Measurements from ENCODE around the gene FAM131A.

The FAM131A gene

GRCh38 chr3:184358124-184358767, 20.8 kb downstream of the FAM131A start:
- no peak for DNase-seq (ENCODE audit: low read depth)

GRCh38 chr3:184358921-184359350, 21.5 kb downstream of the FAM131A start:
- no peak for DNase-seq (ENCODE audit: low read depth)

GRCh38 chr3:184359610-184360009, 22.2 kb downstream of the FAM131A start:
- no peak for DNase-seq (ENCODE audit: low read depth)

- no peak for DNase-seq (ENCODE audit: low read depth)
Observed at GRCh38 chr3:184360070-184360928, 22.9 kb downstream of the FAM131A start.

- no peak for DNase-seq (ENCODE audit: low read depth)
Observed at GRCh38 chr3:184360929-184361531, 23.6 kb downstream of the FAM131A start.

GRCh38 chr3:184361532-184361931, 24.1 kb downstream of the FAM131A start, which contains the start of the genes CLCN2 and POLR2H:
CLCN2 (minus strand) TSS chr3:184361605; CDS start chr3:184361479, 126 bp downstream.
POLR2H (plus strand) TSS chr3:184361710; CDS start chr3:184363493, 1,783 bp downstream.
- DNase-seq (ENCODE audit: low read depth): peak; percentile 8

GRCh38 chr3:184361932-184362667, 24.7 kb downstream of the FAM131A start:
- peak; percentile 20 for DNase-seq (ENCODE audit: low read depth)

- DNase-seq (ENCODE audit: low read depth): peak; percentile 93
Observed at GRCh38 chr3:184362668-184363546, 25.5 kb downstream of the FAM131A start.

GRCh38 chr3:184366619-184367289, 29.4 kb downstream of the FAM131A start:
- DNase-seq (ENCODE audit: low read depth): no peak

- DNase-seq (ENCODE audit: low read depth): no peak
Observed at GRCh38 chr3:184368116-184368515, 30.7 kb downstream of the FAM131A start.

- DNase-seq (ENCODE audit: low read depth): no peak
Observed at GRCh38 chr3:184368586-184369183, 31.3 kb downstream of the FAM131A start.

GRCh38 chr3:184371570-184372018, 34.2 kb downstream of the FAM131A start:
- no peak for DNase-seq (ENCODE audit: low read depth)

- no peak for DNase-seq (ENCODE audit: low read depth)
Observed at GRCh38 chr3:184372296-184372821, 35.0 kb downstream of the FAM131A start.

- no peak for DNase-seq (ENCODE audit: low read depth)
Observed at GRCh38 chr3:184372911-184373310, 35.5 kb downstream of the FAM131A start.

GRCh38 chr3:184373422-184373821, 36.0 kb downstream of the FAM131A start:
- DNase-seq (ENCODE audit: low read depth): no peak

GRCh38 chr3:184375747-184376461, 38.5 kb downstream of the FAM131A start:
- DNase-seq (ENCODE audit: low read depth): no peak

GRCh38 chr3:184377374-184377773, 40.0 kb downstream of the FAM131A start:
- no peak for DNase-seq (ENCODE audit: low read depth)

GRCh38 chr3:184377882-184378445, 40.6 kb downstream of the FAM131A start, which contains the start of gene THPO:
THPO (minus strand) TSS chr3:184378207; CDS start chr3:184376259, 1,948 bp downstream.
- DNase-seq (ENCODE audit: low read depth): no peak
